ENCODE data around the gene OGFRL1.
A peak's percentile ranks its signal among the peaks of the same experiment; 100 is the strongest.

The OGFRL1 gene

GRCh38 chr6:71336901-71337300 lies 48.3 kb downstream of the OGFRL1 start:
- DNase-seq, result no peak

- DNase-seq, result peak; percentile 89
Measured at GRCh38 chr6:71338540-71339316, 50.1 kb downstream of the OGFRL1 start.

- DNase-seq, result no peak
Measured at GRCh38 chr6:71342772-71343171, 54.2 kb downstream of the OGFRL1 start.

GRCh38 chr6:71345476-71346333 lies 57.1 kb downstream of the OGFRL1 start:
- no peak for DNase-seq

- no peak for DNase-seq
Measured at GRCh38 chr6:71346334-71346694, 57.7 kb downstream of the OGFRL1 start.

GRCh38 chr6:71347119-71347518 lies 58.5 kb downstream of the OGFRL1 start:
- no peak for DNase-seq

- no peak for DNase-seq
Measured at GRCh38 chr6:71349395-71349794, 60.8 kb downstream of the OGFRL1 start.

GRCh38 chr6:71349976-71350615 lies 61.5 kb downstream of the OGFRL1 start:
- no peak for DNase-seq

GRCh38 chr6:71351190-71351589 lies 62.6 kb downstream of the OGFRL1 start:
- DNase-seq, result no peak

All from NCI-H226 (cell line).